Liver (tissue), 9 donors: ENCODE results near the gene NFKB1. TPM values are rescaled to one million over a fixed set of nuclear protein-coding genes. Genes with fewer than 3 reads are reported as not detected.
"Not testable (repeated sequence)": the region's sequence is repeated elsewhere in the genome, so short reads cannot be mapped to it uniquely, and the experiment has no call there.

Experiments
- DNase-seq: peaks from one replicate; pipeline ENCODE4 v3.0.0-alpha.2; 2017; ENCODE audit warnings: low spot score
- H3K27ac ChIP-seq, 2 donors: one replicate each; pipeline ENCODE4 v1.7.0; 2013; ENCODE audit warnings: inconsistent platforms in 2 of 2, low read length in 2 of 2, control low read depth in 1 of 2, low read depth in 1 of 2, mild to moderate bottlenecking in 1 of 2
- H3K27me3 ChIP-seq, 4 donors: one replicate each; pipeline versions ENCODE4 v1.6.1 to v1.7.0; 2013; ENCODE audit warnings: low read length in 3 of 4, inconsistent platforms in 1 of 4, mild to moderate bottlenecking in 1 of 4, moderate library complexity in 1 of 4; ENCODE audit not compliant: control insufficient read depth in 4 of 4, insufficient read depth in 4 of 4
- H3K36me3 ChIP-seq, 4 donors: one replicate each; pipeline versions ENCODE4 v1.6.1 to v1.7.0; 2013; ENCODE audit warnings: low read length in 3 of 4, mild to moderate bottlenecking in 3 of 4, low read depth in 1 of 4, moderate library complexity in 1 of 4; ENCODE audit not compliant: control insufficient read depth in 4 of 4, insufficient read depth in 3 of 4
- H3K4me1 ChIP-seq, 4 donors: one replicate each; pipeline versions ENCODE4 v1.6.1 to v1.7.0; 2013; ENCODE audit warnings: low read length in 3 of 4, mild to moderate bottlenecking in 3 of 4, moderate library complexity in 1 of 4; ENCODE audit not compliant: control insufficient read depth in 4 of 4, insufficient read depth in 4 of 4
- H3K4me3 ChIP-seq, 3 donors: one replicate each; pipeline versions ENCODE4 v1.6.1 to v1.7.0; 2013; ENCODE audit warnings: low read length in 3 of 3, control low read depth in 1 of 3, low read depth in 1 of 3, mild to moderate bottlenecking in 1 of 3
- H3K9ac ChIP-seq, 2 donors: one replicate each; pipeline ENCODE4 v1.7.0; 2013; ENCODE audit warnings: low read length in 2 of 2, mild to moderate bottlenecking in 2 of 2, moderate library complexity in 2 of 2, control low read depth in 1 of 2, low read depth in 1 of 2
- H3K9me3 ChIP-seq, 4 donors: one replicate each; pipeline versions ENCODE4 v1.6.1 to v1.7.0; 2013; ENCODE audit warnings: low read length in 3 of 4; ENCODE audit not compliant: control insufficient read depth in 4 of 4
- ATF3 ChIP-seq: IDR thresholded peaks from 2 replicates; pipeline ENCODE4 v1.6.1; 2016; ENCODE audit warnings: antibody characterized with exemption
- CTCF ChIP-seq: fragments of 150-350 bp; IDR thresholded peaks from 2 replicates; pipeline ENCODE4 v1.5.1; 2017; ENCODE audit warnings: improper control_type of control experiment, low read depth, low read length; ENCODE audit not compliant: missing input control
- EGR1 ChIP-seq, 2 donors: IDR thresholded peaks; 2 replicates each; pipeline ENCODE4 v1.6.1; 2016 to 2018; ENCODE audit warnings: antibody characterized with exemption in 2 of 2, low read depth in 2 of 2
- FOXA1 ChIP-seq: IDR thresholded peaks from 2 replicates; pipeline ENCODE4 v1.6.1; 2016; ENCODE audit warnings: antibody characterized with exemption
- FOXA2 ChIP-seq: IDR thresholded peaks from 2 replicates; pipeline ENCODE4 v1.6.1; 2016; ENCODE audit warnings: antibody characterized with exemption
- GABPA ChIP-seq, 2 donors: IDR thresholded peaks in 1 of 2; conservative IDR thresholded peaks in 1 of 2; 2 replicates each; pipeline ENCODE4 v1.6.1; 2016; ENCODE audit warnings: antibody characterized with exemption in 2 of 2, mild to moderate bottlenecking in 1 of 2, moderate library complexity in 1 of 2
- HNF4A ChIP-seq, 2 donors: conservative IDR thresholded peaks; 2 replicates each; pipeline ENCODE4 v1.6.1; 2016; ENCODE audit warnings: antibody characterized with exemption in 2 of 2, mild to moderate bottlenecking in 2 of 2
- HNF4G ChIP-seq: IDR thresholded peaks from 2 replicates; pipeline ENCODE4 v1.6.1; 2016; ENCODE audit warnings: antibody characterized with exemption
- JUND ChIP-seq, 2 donors: IDR thresholded peaks; 2 replicates each; pipeline ENCODE4 v1.6.1; 2016; ENCODE audit warnings: antibody characterized with exemption in 2 of 2
- MAX ChIP-seq: IDR thresholded peaks from 2 replicates; pipeline ENCODE4 v1.6.1; 2016; ENCODE audit warnings: antibody characterized with exemption
- NR2F2 ChIP-seq: IDR thresholded peaks from 2 replicates; pipeline ENCODE4 v1.6.1; 2016; ENCODE audit warnings: antibody characterized with exemption
- RAD21 ChIP-seq, 2 donors: IDR thresholded peaks; 2 replicates each; pipeline ENCODE4 v1.6.1; 2016; ENCODE audit warnings: antibody characterized with exemption in 2 of 2, mild to moderate bottlenecking in 2 of 2
- REST ChIP-seq: IDR thresholded peaks from 2 replicates; pipeline ENCODE4 v1.6.1; 2016; ENCODE audit warnings: antibody characterized with exemption, mild to moderate bottlenecking
- RXRA ChIP-seq, 2 donors: IDR thresholded peaks; 2 replicates each; pipeline ENCODE4 v1.6.1; 2017 to 2018; ENCODE audit warnings: antibody characterized with exemption in 2 of 2, mild to moderate bottlenecking in 1 of 2
- SP1 ChIP-seq: IDR thresholded peaks from 2 replicates; pipeline ENCODE4 v1.6.1; 2018; ENCODE audit warnings: antibody characterized with exemption, mild to moderate bottlenecking
- YY1 ChIP-seq: IDR thresholded peaks from 2 replicates; pipeline ENCODE4 v1.6.1; 2016; ENCODE audit warnings: antibody characterized with exemption, mild to moderate bottlenecking
- WGBS: extraction: QIAGEN DNeasy Blood & Tissue Kit; methylation state at CpG from one replicate; pipeline ENCODE4 v1.1.7; 2013; 5-methylcytosine and 5-hydroxymethylcytosine counted together
- polyA plus RNA-seq, 2 donors: library from polyadenylated mRNA; stranded (reverse) in 1 of 2; unstranded in 1 of 2; fragments of 200-250 nt in 1 of 2; fragments of >200 nt in 1 of 2; fragmentation: Nextera tagmentation in 1 of 2; extraction: Ambion mirVana in 1 of 2; gene quantifications; one replicate each; pipeline versions ENCODE4 v1.2.1 to v1.2.3, GENCODE V29; 2013 to 2015
- total RNA-seq, 2 donors: library from RNA; depleted of rRNA; stranded (reverse); fragments of >200 nt; gene quantifications; one replicate each; pipeline ENCODE4 v1.2.3, GENCODE V29; 2014
- TF ChIP-seq, protein P1 (sequence below): IDR thresholded peaks from 2 replicates; pipeline ENCODE4 v1.6.1; 2016; ENCODE audit warnings: antibody characterized with exemption
- donor health status: healthy.
- donor health status: healthy.
- donor health status: healthy.
- donor health status: healthy.
- donor health status: healthy.

NFKB1 gene
- total and polyA plus RNA-seq, 4 donors, result 5.1 to 23.0 (median 13.4) TPM

GRCh38 chr4:102570211-102570610, 69.1 kb downstream of the NFKB1 start:
- not testable (repeated sequence) for H3K27ac ChIP-seq, H3K4me1 ChIP-seq, H3K4me3 ChIP-seq, H3K36me3 ChIP-seq, H3K9ac ChIP-seq, H3K9me3 ChIP-seq, H3K27me3 ChIP-seq, DNase-seq
- 99% methylated on average over 1 of the region's 1 CpG for whole genome bisulfite sequencing

DNA sequence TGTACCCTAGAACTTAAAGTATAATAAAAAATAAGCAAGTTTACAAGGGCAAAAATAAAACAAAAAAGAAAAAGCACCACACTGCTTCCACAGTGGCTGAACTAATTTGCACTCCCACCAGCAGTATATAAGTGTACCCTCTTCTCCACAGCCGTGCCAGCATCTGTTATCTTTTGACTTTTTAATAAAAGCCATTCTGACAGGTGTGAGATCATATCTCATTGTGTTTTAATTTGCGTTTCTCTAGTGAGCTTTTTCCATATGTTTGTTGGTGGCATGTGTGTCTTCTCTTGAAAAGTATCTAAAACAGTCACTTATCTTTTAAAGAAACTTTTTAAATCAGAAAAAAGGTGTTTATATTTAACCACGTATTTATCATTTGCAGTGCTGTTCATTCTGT, 71.3 kb downstream of the NFKB1 start:
- Histone ChIP-seq H3K36me3 (peaks cover 3 to 7% (median 6%) of the 10 kb centered on the region in 4 donors), H3K9ac (no peak overlapping the region), H3K9me3 (peaks cover 0 to 1% (median 0%) of the 10 kb centered on the region in 4 donors), H3K27me3 (no peaks in the 10 kb centered on the region), H3K27ac (no peak overlapping the region), H3K4me1 (no peaks in the 10 kb centered on the region), H3K4me3 (no peak overlapping the region)
- no peak for DNase-seq
- WGBS, result 94% methylated on average over 3 of the region's 3 CpGs
- TF ChIP-seq, protein P1, sequence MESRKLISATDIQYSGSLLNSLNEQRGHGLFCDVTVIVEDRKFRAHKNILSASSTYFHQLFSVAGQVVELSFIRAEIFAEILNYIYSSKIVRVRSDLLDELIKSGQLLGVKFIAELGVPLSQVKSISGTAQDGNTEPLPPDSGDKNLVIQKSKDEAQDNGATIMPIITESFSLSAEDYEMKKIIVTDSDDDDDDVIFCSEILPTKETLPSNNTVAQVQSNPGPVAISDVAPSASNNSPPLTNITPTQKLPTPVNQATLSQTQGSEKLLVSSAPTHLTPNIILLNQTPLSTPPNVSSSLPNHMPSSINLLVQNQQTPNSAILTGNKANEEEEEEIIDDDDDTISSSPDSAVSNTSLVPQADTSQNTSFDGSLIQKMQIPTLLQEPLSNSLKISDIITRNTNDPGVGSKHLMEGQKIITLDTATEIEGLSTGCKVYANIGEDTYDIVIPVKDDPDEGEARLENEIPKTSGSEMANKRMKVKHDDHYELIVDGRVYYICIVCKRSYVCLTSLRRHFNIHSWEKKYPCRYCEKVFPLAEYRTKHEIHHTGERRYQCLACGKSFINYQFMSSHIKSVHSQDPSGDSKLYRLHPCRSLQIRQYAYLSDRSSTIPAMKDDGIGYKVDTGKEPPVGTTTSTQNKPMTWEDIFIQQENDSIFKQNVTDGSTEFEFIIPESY, result no peak
- TF ChIP-seq JUND (IDR thresholded peaks at IDR 0.05) (no peak), GABPA (IDR thresholded peaks at IDR 0.05 in 1 of 2, conservative IDR thresholded peaks at IDR 0.05 in 1 of 2) (no peak), FOXA2 (no peak), FOXA1 (no peak), HNF4A (conservative IDR thresholded peaks at IDR 0.05) (no peak), SP1 (no peak), MAX (no peak), YY1 (no peak), CTCF (no peak), NR2F2 (no peak), RAD21 (IDR thresholded peaks at IDR 0.05) (no peak), ATF3 (no peak), REST (no peak), EGR1 (IDR thresholded peaks at IDR 0.05; ENCODE audit: low read depth in 2 of 2) (no peak), HNF4G (no peak), RXRA (IDR thresholded peaks at IDR 0.05) (no peak)
